A673 (cell line): ENCODE results near the gene ACP7. TPM values are rescaled to one million over a fixed set of nuclear protein-coding genes. Genes with fewer than 3 reads are reported as not detected.
"Not testable (repeated sequence)": the region's sequence is repeated elsewhere in the genome, so short reads cannot be mapped to it uniquely, and the experiment has no call there.

Source experiments
- BruUV-seq: library from RNA; stranded (reverse); fragments of 400-500 nt; replicated peaks from 2 replicates; lab custom pipeline; 2021; lab: Mats Ljungman, UMichigan
- CTCF ChIA-PET: fragments of 300-600 bp; sonication (Branson Sonifier 250); formaldehyde crosslinking; loops from one replicate; lab custom pipeline; 2022; ENCODE audit warnings: antibody characterized with exemption; lab: Charles Lee
- POLR2A ChIA-PET: fragments of 300-600 bp; sonication (Branson Sonifier 250); formaldehyde crosslinking; loops from one replicate; lab custom pipeline; 2022; ENCODE audit warnings: antibody characterized with exemption; ENCODE audit not compliant: low non-redundant PET; lab: Charles Lee
- DNase-seq: peaks from one replicate; pipeline ENCODE4 v3.0.0-alpha.2; 2015; ENCODE audit warnings: low spot score
- H3K27ac ChIP-seq: fragments of 200-600 bp; sonication (generic); 2 replicates; pipeline ENCODE4 v1.5.1; 2016; ENCODE audit warnings: mixed run types, low read depth, mild to moderate bottlenecking, mixed read lengths, antibody characterized with exemption, low read length; ENCODE audit not compliant: poor library complexity, severe bottlenecking
- H3K27me3 ChIP-seq: fragments of 200-600 bp; sonication (generic); replicated peaks from 2 replicates; pipeline ENCODE4 v1.6.1; 2017; ENCODE audit warnings: mixed run types, low read depth, mild to moderate bottlenecking, mixed read lengths, antibody characterized with exemption, low read length; ENCODE audit not compliant: insufficient read depth, poor library complexity
- H3K36me3 ChIP-seq: fragments of 200-600 bp; sonication (generic); 2 replicates; pipeline ENCODE4 v1.6.1; 2016; ENCODE audit warnings: mixed run types, mild to moderate bottlenecking, mixed read lengths, antibody characterized with exemption, low read length; ENCODE audit not compliant: insufficient read depth, poor library complexity, severe bottlenecking
- H3K4me1 ChIP-seq: fragments of 200-600 bp; sonication (generic); 2 replicates; pipeline ENCODE4 v1.6.1; 2017; ENCODE audit warnings: mixed run types, mild to moderate bottlenecking, mixed read lengths, antibody characterized with exemption, low read length; ENCODE audit not compliant: insufficient read depth, poor library complexity, severe bottlenecking
- H3K4me3 ChIP-seq: fragments of 200-600 bp; sonication (generic); 2 replicates; pipeline ENCODE4 v1.5.1; 2016; ENCODE audit warnings: low read depth, mixed run types, mild to moderate bottlenecking, mixed read lengths, low read length; ENCODE audit not compliant: poor library complexity, severe bottlenecking
- H3K9me3 ChIP-seq: fragments of 200-600 bp; sonication (generic); 2 replicates; pipeline ENCODE4 v1.6.1; 2016; ENCODE audit warnings: mixed run types, low read depth, mild to moderate bottlenecking, mixed read lengths, antibody characterized with exemption, low read length; ENCODE audit not compliant: poor library complexity, severe bottlenecking
- EZH2 ChIP-seq: fragments of 200-600 bp; sonication (generic); IDR thresholded peaks from 2 replicates; pipeline ENCODE4 v1.6.1; 2017; ENCODE audit warnings: borderline replicate concordance, low read depth, mild to moderate bottlenecking, mixed read lengths, antibody characterized with exemption, low read length; ENCODE audit not compliant: poor library complexity, severe bottlenecking
- intact Hi-C: fragments of 100-400 bp; cut with micrococcal nuclease; formaldehyde crosslinking; loops from one replicate; pipeline ENCODE4 v1.10.0; 2022; ENCODE audit not compliant: unreplicated experiment
- total RNA-seq: library from RNA; stranded (reverse); gene quantifications from 2 replicates; pipeline ENCODE4 v1.2.3, GENCODE V29; 2021
- TF ChIP-seq, protein P1 (sequence below): fragments of 300-800, 200-600 bp; sonication (generic); conservative IDR thresholded peaks from 2 replicates; pipeline ENCODE4 v1.5.1; 2017; ENCODE audit warnings: low read depth, mild to moderate bottlenecking, antibody characterized with exemption, low read length, moderate library complexity, mixed read lengths

ACP7 gene
- total RNA-seq, 1 experiment from 2014 or later: not detected

DNA sequence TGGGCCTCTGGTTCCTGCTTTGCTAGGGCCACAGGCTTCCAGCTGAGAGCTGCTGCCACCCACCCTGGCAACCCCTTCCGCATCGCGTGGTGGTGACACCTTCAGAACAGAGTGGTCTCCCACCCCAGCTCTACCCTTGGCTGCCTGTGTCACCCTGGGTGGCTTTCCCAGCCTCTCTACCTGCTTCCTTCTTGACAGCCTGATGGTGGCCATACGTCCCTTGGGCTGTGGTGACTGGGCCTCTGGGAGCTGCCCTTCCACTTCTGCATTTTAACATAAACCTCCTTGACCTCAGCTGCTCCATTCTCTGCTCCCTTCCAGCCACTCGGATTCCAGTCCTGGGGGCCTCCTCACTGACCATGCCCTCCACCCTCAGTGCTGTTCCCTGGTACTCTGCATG is 58.5 kb downstream of the ACP7 start:
- Histone ChIP-seq H3K4me3 (no peak overlapping the region), H3K9me3 (no peaks in the 10 kb centered on the region), H3K4me1 (no peaks in the 10 kb centered on the region), H3K27me3 (no peaks in the 10 kb centered on the region), H3K36me3 (no peaks in the 10 kb centered on the region), H3K27ac (no peak overlapping the region)
- ChIA-PET POLR2A (no interaction called here), CTCF (no interaction called here)
- intact Hi-C loops: no loop called here
- TF ChIP-seq EZH2: no peak
- TF ChIP-seq, protein P1, sequence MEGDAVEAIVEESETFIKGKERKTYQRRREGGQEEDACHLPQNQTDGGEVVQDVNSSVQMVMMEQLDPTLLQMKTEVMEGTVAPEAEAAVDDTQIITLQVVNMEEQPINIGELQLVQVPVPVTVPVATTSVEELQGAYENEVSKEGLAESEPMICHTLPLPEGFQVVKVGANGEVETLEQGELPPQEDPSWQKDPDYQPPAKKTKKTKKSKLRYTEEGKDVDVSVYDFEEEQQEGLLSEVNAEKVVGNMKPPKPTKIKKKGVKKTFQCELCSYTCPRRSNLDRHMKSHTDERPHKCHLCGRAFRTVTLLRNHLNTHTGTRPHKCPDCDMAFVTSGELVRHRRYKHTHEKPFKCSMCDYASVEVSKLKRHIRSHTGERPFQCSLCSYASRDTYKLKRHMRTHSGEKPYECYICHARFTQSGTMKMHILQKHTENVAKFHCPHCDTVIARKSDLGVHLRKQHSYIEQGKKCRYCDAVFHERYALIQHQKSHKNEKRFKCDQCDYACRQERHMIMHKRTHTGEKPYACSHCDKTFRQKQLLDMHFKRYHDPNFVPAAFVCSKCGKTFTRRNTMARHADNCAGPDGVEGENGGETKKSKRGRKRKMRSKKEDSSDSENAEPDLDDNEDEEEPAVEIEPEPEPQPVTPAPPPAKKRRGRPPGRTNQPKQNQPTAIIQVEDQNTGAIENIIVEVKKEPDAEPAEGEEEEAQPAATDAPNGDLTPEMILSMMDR: no peak
- no peak for DNase-seq
- BruUV-seq: no TSS peak

DNA sequence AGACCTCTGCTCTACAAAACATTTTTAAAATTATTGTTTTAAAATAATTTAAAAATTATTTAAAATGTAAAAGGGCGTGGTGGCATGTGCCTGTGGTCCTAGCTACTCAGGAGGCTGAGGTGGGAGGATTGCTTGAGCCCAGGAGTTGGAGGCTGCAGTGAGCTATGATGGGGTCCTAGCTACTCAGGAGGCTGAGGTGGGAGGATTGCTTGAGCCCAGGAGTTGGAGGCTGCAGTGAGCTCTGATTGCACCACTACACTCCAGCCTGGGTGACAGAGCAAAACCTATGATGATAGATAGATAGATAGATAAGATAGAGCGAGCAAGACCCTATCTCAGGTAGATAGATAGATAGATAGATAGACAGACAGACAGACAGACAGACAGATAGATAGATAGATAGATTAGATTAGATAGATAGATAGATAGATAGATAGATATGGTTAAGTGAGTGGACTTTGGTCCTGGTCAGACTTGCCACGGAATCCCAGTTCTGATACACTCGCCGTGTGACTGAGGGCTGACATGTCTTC is 59.7 kb downstream of the ACP7 start:
- not testable (repeated sequence) for H3K4me1 ChIP-seq, H3K36me3 ChIP-seq, DNase-seq

DNA sequence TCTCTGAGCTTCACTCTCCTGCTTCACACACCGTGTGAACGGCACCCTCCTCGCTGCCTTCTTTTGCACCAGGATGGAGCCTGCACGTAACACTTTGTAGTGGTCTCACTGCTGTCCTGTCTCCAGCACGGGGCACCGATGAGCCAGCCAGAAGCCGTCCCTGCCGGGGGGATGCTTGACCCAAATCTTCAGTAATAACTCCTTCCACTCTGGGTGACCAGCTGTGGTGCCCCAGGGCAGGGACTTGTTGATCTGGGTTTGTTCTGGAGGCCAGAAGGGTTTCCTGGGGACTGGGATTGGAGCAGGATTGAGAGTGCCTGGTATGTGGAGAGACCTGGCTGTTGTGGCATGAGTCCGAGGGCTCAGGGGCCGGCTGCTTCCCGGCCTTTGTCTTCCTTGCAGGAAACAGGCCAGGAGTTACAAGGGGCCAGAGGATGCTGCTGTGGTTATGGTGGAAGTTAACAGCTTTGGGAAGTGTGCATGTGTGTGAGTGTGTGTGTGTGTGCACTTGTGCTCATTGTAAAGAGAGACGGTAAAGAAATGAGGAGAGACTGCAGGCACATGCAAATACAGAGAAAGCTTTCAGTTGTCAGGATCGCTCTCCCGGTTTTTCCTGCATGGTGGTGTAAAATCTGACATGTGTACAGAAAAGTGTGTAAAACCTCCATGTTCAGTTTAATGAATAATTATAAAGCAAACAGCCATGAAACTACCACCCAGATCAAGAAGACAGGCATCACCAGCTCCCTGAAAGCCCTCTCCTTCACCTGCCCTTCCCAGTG is 60.3 kb downstream of the ACP7 start:
- no TSS peak for BruUV-seq
- intact Hi-C loops: no loop called here
- no peak for DNase-seq
- Histone ChIP-seq H3K27me3 (no peaks in the 10 kb centered on the region), H3K4me1 (no peaks in the 10 kb centered on the region), H3K4me3 (no peak overlapping the region), H3K9me3 (no peaks in the 10 kb centered on the region), H3K36me3 (no peaks in the 10 kb centered on the region), H3K27ac (no peak overlapping the region)
- TF ChIP-seq, protein P1: no peak
- TF ChIP-seq EZH2: no peak
- POLR2A ChIA-PET: no interaction called here
- CTCF ChIA-PET: no interaction called here

More for the DNA sequence above, 59.7 kb downstream of the ACP7 start:
- H3K27me3 ChIP-seq, intact Hi-C loops, H3K27ac ChIP-seq, CTCF ChIA-PET, H3K9me3 ChIP-seq, POLR2A ChIA-PET, H3K4me3 ChIP-seq, BruUV-seq: not testable (repeated sequence)
